NCI-H526 (cell line): ENCODE data around the gene TSPAN14.
"Not testable (repeated sequence)": the region's sequence is repeated elsewhere in the genome, so short reads cannot be mapped to it uniquely, and the experiment has no call there.

Source experiments
- DNase-seq, 2 experiments: peaks; one replicate each; lab custom pipeline; 2025; lab: John Stamatoyannopoulos, UW

The TSPAN14 gene

DNA sequence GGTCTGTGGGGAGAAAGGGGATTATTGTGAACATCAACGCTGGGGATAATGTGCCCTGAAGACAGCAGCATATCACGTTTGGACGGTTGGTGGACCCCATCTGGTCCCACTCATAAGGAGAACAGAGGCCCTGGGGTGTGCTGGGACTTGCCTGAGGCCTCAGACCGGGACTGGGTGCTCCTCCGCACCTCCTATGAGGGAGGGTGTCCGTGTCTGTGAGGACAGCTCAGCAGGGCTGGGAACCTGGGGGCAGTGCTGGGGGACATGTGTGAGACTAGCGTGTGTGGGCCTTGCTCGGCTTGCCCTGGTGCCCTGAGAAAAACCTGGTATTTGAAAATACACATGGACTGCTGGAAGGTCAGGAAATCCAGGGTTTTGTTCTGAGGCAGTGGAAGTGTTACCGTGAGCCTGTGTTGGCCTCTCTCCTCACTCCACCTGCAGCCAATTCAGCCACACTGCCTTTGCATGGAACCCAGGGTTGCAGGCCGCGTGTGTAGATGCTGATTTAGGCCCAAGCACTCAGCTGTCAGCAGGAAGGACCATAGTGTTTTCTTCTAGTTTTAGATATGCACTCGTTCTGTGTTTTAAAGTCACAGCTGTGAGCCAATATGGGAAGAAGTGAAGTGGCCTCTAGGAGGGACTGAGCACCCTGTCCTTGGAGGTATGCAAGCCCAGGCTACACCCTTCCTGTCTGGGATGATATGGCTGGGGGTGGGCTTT, 70.2 kb downstream of the TSPAN14 start:
- DNase-seq: no peak

DNA sequence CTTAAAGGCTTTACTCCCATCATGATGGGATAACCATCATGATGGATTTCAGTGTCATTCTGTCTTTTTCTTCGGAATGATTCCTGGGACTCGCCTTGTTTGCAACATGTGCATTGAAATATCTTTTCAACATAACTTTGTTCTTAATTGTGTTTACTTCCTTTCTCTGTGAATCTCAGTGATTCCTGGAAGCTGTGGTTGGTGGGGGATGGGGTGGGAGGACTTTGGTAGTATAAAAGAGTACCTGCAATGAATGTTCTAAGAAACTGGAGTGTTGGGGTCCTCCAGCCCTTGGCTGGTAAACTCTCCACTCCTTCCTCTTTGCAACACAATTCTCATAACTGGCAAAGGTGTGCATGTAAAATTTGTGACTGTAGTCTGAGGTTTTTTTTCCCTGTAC, 72.1 kb downstream of the TSPAN14 start:
- no peak for DNase-seq

DNA sequence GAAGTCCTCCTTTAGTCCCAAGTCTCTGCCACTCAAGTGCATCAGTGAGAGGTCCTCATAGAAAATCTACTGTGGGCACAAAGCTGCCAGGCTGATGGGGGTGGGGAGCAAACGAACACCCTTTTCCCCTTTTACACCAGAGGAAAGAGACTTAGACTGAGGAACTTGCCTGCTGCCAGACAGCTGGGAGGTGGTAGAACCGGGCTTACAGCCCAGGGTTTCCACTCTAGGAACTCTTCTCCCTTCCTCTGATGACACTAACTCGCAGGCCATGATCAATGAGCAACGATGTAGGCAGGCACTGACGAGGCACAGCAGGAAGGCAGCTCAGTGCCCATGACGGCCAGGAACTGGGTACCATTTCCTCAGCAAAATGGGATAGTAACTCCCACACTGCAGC, 72.6 kb downstream of the TSPAN14 start:
- DNase-seq: no peak

DNA sequence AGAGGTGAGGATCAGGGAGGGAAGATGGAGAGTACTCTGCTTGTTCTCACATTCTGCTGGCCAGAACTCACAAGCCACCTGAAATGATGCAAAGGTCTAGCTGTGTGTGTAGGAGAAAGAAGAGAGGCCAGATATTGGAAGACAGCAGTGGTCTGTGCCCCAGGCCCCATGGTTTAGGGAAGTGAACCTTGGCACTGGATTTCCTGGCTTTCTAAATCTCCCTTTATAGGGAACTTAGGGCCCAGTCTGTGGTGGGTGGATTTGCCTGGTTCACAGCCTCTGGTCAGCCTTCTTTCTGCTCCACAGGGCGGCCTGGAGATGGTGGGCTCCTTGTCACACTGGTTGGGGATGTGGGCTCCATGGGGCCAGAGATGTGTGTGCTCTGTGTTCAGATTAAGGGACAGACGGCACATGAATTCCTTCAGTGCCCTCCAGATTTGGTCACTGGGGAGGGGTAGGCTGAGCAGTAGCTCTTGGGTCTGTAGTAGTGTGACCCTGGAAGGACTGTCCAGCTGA, 74.1 kb downstream of the TSPAN14 start:
- no peak for DNase-seq

DNA sequence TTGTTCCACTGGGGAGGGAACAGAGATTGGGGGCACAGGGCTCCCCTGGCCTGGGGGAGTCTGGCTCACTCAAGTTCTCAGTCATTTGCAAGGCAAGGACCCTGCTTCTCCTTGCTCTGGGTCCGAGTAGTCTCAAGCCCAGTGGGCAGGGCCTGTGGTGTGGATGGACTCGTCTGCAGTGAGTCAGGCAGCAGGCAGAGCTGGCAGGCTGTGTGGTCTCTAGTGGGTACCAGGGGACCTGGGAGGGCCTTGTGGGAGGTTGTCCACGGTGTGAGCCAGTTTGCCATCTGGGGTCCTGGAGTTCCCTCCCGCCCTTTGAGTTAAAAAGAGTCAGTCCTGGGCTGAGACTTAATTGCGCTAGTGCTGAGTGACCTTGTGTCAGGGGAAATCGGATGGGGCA, 74.8 kb downstream of the TSPAN14 start:
- DNase-seq: no peak

DNA sequence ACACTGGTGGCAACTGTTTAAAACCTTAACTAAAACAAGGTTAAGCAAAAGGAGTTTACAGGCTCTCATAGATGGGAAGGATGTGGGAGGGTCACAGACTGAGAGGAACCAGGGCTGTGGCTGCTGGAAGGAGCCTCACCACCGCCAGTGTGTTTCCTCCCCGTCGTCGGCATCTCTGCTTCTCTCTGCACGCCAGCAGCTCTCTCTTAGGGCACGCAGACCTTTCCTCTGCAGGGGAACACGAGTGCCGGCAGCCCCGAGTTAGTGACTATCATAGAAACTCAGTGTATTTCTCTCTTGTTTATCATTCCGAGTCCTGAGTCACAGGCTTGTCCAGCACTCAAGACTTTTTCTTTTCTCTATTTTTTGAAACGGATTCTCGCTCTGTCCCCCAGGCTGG, 75.5 kb downstream of the TSPAN14 start:
- DNase-seq: no peak

DNA sequence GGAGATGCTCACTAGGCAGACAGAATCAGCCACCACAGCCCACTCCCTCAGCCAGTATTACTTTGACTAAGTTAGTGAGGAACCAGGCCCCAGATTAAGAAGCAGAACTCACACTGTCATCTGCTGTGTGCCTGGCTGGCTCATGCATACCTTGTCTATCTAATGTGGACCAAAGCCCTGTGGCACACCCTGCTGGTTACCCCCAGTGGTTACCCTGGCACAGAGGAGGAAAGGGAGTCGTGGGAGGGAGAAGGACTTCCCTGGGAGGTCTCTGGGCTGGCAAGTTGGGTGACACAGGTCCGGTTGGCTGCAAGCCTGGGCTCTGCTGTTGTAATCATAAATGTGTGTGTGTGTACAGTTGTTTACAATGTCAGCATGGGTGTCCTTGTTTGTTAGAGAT, 76.1 kb downstream of the TSPAN14 start:
- peak in 1 of 2 experiments; percentile 12 for DNase-seq

DNA sequence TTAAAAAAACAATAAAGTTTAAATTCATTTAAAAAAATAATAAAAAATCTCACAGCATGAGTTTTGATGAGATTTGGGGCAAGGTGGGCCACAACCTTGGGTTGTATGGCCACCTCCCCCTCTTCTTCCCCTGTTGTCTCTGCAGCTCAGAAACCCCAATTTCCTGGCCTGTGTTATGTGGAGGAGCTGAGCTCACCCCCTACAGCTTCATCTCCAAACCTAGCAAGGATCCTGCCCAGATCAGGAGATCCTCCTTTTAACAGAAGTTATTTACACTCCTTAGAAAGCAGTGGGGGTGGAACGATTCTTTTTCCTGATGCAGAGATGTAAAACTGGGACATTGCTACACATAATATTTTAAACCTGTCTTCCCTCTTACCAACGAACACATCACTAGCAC, 76.7 kb downstream of the TSPAN14 start:
- no peak for DNase-seq

DNA sequence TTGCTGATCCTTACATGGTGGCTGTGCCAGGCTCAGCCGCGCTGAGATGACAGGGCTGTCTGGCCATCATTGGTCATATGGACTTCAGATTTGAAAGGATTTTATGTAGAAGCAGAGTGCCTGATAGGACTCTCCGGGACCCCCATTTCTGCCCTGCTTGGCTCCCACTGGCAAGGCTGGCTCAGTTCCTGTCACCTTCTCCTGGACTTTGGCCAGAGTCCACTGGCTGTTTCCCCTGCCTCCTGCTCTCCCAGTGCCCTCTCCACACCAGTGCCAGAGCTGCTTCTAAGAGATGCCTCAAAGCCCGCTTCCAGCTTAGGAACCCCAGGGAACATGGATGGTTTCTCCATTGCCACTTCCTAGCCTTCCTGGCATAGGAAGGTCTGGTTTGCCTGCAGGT, 78.5 kb downstream of the TSPAN14 start:
- no peak for DNase-seq

DNA sequence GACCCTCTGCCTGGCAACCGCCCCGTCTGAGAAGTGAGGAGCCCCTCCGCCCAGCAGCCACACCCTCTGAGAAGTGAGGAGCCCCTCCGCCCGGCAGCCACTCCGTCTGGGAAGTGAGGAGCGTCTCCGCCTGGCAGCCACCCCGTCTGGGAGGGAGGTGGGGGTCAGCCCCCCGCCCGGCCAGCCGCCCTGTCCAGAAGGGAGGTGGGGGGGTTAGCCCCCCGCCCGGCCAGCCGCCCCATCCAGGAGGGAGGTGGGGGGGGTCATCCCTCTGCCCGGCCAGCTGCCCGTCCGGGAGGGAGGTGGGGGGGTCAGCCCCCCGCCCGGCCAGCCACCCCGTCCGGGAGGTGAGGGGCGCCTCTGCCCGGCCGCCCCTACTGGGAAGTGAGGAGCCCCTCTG, 79.9 kb downstream of the TSPAN14 start:
- DNase-seq: not testable (repeated sequence)

DNA sequence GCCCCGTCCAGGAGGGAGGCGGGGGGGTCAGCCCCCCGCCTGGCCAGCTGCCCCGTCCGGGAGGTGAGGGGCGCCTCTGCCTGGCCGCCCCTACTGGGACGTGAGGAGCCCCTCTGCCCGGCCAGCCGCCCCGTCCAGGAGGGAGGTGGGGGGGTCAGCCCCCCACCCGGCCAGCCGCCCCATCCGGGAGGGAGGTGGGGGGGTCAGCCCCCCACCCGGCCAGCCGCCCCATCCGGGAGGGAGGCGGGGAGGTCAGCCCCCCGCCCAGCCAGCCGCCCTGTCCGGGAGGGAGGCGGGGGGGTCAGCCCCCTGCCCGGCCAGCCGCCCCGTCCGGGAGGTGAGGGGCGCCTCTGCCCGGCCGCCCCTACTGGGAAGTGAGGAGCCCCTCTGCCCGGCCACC, 80.5 kb downstream of the TSPAN14 start:
- not testable (repeated sequence) for DNase-seq

DNA sequence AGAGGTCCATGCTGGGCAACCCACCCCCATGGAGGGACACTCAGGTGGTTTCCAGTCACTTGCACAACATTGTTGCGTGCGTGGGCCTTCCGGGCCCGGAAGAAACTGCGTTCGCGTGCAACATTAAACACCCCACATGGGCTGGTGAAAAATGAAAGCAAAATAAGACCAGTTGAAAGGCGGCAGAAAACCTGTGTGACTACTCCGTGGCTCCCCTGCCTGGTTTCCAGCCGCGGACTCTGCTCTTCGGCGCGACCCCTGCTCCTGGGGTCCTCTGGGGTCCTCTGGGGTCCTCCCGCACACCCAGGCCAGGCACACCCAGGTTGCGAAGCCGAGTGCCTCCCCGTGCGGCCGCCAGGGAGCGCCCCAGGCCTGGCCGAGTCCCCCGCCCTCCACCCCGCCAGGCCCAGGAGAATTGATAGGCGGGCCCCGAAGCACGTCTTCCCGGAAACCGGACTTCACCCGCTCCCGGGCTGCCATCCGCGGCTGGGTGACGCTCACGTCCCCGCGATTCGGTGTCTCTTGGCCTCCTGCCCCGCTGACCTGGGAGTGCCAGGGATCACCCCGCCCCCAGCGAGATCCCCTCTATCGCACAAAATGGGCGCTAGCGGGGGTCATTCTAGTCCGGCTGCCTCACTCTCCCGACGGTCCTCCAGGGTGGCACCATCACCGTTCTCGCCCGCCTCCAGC, 81.7 kb downstream of the TSPAN14 start:
- DNase-seq: peak; percentile 22 to 82

DNA sequence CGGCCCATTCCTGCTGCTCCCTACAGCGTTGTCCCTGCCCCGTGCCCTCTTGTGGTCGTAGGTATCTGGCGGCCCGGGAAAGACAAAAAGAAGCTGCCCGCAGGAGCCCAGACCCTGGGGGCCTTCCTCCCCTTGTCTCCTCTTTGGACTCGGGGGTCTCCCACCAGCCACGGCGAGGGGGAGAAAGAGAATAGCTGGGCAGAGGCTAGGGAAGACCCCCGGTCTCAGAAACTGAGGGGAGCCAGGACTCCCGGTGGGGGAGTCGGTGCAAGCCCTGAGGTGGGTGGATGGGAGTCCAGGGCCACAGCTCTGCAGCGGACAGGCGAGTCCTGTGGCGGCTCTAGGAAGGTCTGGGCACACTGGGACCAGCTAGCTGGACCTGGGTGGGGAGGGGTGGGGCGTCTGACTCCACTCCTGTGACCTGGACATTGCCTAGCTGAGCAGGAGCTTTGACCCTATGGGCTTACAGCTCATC, 82.3 kb downstream of the TSPAN14 start:
- DNase-seq: no peak

DNA sequence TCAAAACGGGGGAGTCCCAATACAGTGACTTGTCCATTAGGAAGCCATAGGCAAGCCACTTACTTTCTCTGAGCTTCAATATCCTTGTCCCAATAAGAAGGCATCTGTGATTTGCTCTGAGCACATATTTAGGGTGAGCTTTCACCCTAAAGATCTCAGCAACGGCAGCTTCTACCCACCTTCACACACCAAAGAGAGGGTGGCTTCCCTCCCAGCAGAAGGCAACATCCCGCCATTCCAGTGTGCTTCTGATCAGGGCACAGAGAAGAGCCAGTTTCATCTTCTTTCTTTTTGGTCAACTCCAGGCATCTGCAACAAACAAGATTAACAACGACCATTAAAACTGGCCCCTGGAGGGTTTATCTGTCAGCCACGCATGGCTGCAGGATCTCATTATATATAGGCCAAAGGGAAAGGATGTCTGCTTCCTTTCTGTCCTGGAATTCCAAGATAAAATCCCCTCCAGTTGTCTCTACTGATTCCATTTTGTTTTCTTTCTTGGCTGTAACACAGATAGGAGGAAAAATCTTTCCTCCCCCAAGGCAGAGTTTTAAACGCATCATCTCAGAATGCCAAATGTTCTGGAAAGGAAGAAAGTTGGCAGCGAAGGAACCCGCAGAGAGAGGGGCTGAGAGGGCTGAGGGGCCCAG, 83.1 kb downstream of the TSPAN14 start:
- no peak for DNase-seq

DNA sequence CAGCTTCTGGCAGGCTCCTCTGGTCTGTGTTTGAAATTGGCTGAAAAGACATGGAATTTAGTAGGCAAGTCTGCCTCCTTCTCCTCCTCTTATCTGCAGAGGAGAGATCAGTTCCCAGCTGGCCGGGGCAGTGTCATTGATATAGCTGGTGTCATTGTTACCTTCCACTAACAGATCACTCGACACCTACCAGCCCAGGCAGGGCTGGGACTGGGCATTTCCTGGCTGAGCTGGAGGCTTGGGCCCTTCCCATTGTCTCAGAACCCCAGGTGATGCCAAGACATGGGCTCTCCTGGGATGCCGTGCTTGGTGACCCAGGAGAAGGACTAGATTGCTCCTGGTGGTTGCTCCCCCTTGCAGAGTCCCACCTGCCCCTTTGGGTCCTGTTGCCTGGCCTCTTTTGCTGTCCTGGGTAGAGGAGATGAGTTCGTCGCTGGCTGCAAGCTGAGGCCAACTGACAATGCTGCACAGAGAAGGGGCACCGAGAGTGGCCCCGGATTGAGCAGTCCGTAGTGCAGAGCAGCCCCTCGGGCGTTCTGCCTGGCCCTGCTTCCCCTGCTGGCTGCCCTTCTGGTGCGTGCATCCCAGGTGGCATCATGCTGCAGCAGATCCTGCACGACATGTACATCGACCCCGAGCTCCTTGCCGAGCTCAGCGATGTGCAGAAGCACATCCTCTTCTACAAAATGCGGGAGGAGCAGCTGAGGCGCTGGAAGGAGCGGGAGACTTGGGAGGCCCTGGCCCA, 83.8 kb downstream of the TSPAN14 start, which contains the start of gene SH2D4B:
Gene SH2D4B (plus strand): TSS at position 167 of the 745 bp plus-strand sequence. CDS start 430 bp downstream, at position 597.
- DNase-seq: no peak

DNA sequence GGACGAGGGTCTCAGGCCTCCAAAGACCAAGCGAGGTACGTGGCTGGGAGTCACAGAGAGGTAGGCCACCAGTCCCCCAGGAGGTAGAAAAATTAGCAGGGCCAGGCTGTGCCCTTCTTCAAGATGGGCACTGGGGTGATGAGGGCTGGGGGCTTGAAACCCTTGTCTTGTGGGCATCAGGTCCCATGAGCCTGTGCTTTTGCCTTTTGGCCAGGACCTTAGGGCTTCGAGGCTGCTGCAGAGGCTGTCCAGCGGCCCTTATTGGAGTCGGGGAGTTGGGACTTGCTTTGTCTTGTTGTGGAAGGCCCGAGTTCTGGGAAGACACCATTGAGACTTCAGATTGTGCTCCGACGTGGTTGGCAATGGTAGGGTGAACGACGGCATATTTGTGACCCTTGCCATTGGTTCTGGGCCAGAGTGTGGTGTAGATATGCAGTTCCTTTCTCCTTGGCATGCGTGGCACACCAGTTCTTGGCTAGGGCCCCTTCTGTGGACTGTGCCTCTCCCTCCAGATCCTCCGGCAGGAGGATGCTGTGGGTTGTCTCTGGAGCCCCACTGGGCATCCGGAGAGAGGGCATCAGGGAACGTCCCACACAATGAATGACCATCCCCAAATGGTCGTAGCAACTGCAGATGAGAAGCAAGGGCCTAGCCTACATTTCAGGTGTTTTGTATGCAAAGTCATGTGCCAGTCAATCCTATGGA, 84.5 kb downstream of the TSPAN14 start:
- no peak for DNase-seq

DNA sequence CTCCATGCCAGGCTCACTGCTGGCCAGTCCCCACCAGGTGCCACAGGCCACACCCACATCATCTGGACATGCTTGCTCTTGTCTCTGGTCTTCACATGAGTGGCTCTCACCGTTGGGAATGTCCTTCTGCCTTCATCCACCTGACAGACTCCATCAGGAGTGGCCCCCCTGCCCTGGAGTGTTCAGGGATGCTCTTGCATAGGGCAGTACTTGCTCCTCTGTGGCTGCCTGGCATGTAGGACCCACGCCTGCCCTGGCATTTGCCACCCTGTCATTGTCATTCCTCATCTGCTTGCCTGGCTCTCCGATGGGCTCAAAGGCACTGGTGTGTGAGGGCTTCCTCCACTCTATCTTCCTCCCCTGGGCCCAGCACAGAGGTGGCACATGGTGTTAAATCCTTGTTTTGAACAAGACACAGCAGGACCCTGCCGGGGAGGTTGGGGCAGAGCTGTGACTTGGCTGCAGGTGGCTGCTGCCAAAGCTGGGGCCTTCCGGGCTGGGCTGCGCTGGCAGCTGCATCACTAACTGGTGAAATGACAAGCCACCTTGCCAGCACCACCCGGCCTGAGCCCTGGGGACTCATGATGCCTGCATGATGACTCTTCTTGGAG, 85.4 kb downstream of the TSPAN14 start:
- DNase-seq: no peak

DNA sequence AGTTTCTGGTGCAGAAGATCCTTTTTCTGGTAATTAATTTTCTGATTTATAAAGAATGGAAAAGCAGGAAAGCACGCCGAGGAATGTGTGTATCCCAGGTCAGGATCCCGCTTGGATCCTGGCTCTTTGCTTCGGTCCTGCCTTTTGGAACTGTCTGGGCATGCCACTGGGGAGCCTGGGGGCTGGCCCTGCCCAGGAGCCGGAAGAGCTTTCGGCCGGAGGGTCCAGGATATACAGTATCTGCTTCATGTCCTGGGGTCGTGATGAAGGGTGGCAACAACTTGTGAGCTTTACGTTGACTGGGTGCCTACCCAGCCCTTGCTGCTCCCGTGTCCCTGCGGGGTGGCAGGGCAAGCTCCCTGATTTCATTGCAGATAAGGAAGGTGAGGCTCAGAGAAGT, 86.0 kb downstream of the TSPAN14 start:
- DNase-seq: no peak

DNA sequence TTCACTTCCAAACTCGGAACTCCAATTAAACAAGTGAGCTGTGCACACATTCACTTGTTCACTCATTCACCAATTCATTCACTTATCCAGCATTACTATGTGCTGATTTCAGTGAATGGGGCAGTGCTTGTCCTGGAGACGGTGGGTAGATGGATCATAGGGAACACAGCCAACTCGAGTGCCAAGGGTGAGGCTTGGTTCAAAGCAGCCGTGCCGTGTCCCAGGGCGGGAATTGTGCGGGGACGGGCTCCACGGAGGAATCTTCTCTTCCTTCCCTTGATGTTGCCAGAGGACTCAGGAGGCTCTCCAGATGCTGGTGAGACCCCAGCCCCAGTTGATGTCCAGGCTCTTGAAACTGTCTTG, 86.5 kb downstream of the TSPAN14 start:
- DNase-seq: no peak

DNA sequence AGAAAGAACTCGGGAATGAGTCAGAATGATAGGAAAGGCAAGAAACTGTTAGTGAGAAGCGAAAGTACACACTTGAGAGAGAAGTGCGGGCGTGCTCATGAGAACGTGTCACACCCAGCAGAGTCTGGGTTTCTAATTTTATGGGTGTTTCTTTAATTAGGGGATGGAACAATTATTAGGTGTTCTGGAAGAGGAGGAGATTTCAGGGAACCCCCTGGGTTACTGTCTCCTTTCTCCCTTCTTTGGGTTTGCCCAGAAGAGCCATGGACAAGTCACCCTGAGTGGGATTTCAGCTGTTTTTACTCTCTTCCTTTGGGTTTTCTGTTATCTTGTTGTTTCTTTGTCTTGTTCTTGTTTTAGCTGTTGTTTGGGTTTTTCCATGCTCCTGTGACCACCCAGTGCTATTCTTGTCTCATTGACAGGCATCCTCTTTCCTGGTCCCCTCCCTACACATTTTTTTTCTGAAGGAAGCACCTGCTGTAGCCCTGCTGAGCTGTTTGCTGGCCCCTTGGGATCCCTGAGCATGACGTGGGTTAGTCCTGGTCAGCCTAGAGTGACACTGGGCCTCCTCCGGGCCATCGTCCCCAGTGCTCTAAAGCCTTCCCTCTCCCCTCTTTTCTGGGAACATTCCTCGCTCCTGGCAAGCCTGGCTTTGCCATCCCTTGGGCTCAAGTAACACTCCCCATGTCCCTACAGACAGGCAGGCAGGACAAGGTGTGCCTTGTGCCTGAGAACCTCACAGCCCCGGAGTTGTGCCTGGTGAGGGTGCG, 87.1 kb downstream of the TSPAN14 start:
- no peak for DNase-seq
